Esophagus squamous epithelium (tissue), 4 donors: ENCODE data around the gene SLC30A7.

Experiments used
- POLR2A ChIP-seq, 4 donors: fragments of 450-650 bp; IDR thresholded peaks; one replicate each; pipeline ENCODE4 v1.6.1; 2017; ENCODE audit warnings: antibody characterized with exemption in 4 of 4, mild to moderate bottlenecking in 4 of 4, moderate library complexity in 3 of 4
- TF ChIP-seq, protein P1 (sequence below), 6 experiments: fragments of 450-650 bp in 4 of 6; fragments of 200-600 bp in 2 of 6; sonication (generic) in 2 of 6; IDR thresholded peaks; one replicate each; pipeline ENCODE4 v1.5.1; 2016 to 2019; ENCODE audit warnings: antibody characterized with exemption in 6 of 6, mild to moderate bottlenecking in 4 of 6, moderate library complexity in 4 of 6

DNA sequence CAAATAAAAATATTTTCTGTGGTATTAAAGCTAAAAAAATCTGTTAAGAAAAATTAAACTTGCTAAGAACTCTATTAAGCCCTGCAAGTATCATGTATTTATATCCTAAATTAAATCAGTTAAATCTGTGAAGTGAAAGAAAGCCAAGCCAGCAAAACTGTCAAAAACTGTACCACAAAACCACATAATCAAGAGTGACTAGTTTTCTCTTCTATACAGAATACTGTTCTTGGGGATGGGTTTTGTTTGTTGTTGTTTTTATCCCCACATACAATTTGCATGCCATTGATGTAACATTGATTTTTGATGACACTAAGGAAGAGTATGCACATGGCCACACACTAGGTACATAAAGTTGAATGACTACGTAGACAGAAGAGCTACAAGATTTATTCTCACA is 109.3 kb downstream of the SLC30A7 start:
- TF ChIP-seq, protein P1, sequence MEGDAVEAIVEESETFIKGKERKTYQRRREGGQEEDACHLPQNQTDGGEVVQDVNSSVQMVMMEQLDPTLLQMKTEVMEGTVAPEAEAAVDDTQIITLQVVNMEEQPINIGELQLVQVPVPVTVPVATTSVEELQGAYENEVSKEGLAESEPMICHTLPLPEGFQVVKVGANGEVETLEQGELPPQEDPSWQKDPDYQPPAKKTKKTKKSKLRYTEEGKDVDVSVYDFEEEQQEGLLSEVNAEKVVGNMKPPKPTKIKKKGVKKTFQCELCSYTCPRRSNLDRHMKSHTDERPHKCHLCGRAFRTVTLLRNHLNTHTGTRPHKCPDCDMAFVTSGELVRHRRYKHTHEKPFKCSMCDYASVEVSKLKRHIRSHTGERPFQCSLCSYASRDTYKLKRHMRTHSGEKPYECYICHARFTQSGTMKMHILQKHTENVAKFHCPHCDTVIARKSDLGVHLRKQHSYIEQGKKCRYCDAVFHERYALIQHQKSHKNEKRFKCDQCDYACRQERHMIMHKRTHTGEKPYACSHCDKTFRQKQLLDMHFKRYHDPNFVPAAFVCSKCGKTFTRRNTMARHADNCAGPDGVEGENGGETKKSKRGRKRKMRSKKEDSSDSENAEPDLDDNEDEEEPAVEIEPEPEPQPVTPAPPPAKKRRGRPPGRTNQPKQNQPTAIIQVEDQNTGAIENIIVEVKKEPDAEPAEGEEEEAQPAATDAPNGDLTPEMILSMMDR (IDR thresholded peaks at IDR 0.05): no peak
- TF ChIP-seq POLR2A (IDR thresholded peaks at IDR 0.05): no peak
